Epithelial cell of esophagus (primary cell): ENCODE data around the gene DNAJC7.

ENCODE experiments used
- DNase-seq: peaks from one replicate; pipeline ENCODE4 v3.0.0; 2010; ENCODE audit warnings: low read depth
- H3K4me3 ChIP-seq: 2 replicates; pipeline ENCODE4 v1.5.1; 2011; ENCODE audit warnings: mild to moderate bottlenecking, low read length, control low read depth
- TF ChIP-seq, protein P1 (sequence below): IDR thresholded peaks from 2 replicates; pipeline ENCODE4 v1.5.1; 2011; ENCODE audit warnings: low read depth, mild to moderate bottlenecking, low read length, control low read depth, inconsistent platforms; ENCODE audit not compliant: insufficient read depth; ENCODE audit errors: missing control alignments

DNAJC7 gene

DNA sequence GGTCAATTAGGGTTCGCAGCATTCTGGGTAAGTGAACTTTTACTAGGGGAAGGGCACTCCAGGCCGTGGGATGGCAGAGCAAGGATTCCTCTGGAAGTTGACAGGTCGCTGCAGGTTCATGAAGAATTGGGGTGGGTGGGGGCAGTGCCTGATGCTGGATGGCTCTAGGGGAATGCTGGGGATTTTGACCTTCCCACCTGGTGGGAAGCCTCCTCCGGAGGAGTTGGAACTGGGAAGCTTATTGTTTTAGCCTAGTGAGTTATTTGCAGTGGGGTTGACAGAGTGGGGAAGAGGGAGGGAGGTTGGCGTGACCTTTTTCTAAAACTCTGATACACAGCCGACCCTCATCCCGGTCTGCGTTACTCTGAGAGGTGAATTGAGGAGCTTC lies 33.8 kb upstream of the DNAJC7 start:
- peak overlapping the region; percentile 42 for H3K4me3 ChIP-seq
- no peak for DNase-seq
- TF ChIP-seq, protein P1, sequence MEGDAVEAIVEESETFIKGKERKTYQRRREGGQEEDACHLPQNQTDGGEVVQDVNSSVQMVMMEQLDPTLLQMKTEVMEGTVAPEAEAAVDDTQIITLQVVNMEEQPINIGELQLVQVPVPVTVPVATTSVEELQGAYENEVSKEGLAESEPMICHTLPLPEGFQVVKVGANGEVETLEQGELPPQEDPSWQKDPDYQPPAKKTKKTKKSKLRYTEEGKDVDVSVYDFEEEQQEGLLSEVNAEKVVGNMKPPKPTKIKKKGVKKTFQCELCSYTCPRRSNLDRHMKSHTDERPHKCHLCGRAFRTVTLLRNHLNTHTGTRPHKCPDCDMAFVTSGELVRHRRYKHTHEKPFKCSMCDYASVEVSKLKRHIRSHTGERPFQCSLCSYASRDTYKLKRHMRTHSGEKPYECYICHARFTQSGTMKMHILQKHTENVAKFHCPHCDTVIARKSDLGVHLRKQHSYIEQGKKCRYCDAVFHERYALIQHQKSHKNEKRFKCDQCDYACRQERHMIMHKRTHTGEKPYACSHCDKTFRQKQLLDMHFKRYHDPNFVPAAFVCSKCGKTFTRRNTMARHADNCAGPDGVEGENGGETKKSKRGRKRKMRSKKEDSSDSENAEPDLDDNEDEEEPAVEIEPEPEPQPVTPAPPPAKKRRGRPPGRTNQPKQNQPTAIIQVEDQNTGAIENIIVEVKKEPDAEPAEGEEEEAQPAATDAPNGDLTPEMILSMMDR, result no peak

DNA sequence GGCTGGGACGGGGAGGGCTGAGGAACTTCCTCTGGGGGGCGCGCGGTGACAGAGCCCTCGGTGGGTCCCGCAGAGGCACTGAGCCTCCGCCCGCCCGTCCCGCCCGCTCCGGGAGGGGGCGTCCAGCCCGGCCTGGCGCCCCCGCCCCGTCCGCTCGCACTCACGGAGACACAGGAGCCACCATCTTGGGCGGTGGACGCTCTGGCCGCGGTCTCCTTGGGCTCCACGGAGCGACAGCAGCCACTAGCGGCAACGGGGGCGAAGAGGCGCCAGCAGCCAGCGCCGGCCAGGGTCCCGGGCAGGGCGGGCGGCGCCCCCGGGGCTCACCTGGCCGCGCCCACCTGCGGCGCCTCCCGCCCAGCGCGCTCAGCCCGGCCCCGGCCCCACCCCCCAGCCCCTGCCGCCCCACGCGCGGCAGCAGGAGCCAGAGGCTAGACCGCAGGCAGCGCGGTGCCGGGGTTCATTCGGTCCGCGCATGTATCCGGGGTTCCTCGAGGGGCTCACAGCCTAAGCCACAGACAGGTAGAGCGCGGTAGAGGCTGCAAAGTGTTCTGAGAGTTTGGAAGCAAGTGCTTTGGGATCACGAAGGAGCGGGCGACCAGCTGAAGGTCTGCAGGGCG lies 33.3 kb upstream of the DNAJC7 start, which contains the start of gene C17orf113:
Gene C17orf113, minus strand, starts transcription at position 209 of the 620 bp plus-strand sequence. CDS start 7,225 bp downstream, outside the sequence.
- DNase-seq, result peak; percentile 36
- TF ChIP-seq, protein P1, result no peak
- H3K4me3 ChIP-seq, result peak within 1 kb of the TSS; percentile 59

DNA sequence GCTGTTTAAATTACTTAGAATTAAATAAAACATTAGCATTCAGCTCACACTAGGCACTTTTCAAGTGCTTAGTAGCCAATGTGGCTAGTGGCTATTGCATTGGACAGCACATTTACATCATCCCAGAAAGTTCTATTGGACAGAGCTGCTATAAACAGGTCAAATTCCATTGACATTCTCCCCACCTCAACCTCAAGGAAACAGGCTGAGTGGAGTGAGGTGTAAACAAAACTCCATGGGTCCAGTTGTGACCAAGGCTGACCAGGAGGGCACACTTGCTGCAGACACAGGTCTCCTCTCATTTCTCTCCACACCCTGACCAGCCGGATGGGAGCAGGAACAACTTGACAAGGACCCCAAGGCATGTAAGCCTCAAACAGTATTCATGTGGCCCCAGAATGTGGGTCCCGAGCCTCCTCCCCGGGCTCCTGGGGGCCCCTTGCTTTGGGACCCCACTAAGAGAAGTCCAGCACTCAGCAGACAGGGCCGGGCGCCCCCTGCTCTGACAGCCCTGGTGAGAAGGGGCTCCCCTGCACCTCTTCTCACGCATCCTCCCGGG lies 32.7 kb upstream of the DNAJC7 start:
- TF ChIP-seq, protein P1, result no peak
- H3K4me3 ChIP-seq, result peak overlapping the region; percentile 59
- DNase-seq, result no peak

DNA sequence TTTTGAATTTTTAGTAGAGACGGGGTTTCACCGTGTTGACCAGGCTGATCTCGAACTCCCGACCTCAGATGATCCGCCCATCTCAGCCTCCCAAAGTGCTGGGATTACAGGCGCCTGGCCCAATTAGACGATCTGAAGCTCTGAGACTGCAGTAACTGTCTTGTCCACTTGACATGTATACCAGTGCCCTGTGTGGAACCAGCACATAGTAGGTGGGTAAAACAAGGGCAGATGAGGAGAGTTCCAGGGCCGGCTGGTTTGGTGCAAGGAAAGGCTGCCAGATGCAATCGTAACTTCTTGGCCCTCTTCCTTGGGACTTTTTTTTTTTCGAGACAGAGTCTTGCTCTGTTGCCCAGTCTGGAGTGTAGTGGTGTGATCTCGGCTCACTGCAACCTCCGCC lies 30.1 kb upstream of the DNAJC7 start:
- TF ChIP-seq, protein P1, result no peak
- no peak overlapping the region for H3K4me3 ChIP-seq
- DNase-seq, result no peak

DNA sequence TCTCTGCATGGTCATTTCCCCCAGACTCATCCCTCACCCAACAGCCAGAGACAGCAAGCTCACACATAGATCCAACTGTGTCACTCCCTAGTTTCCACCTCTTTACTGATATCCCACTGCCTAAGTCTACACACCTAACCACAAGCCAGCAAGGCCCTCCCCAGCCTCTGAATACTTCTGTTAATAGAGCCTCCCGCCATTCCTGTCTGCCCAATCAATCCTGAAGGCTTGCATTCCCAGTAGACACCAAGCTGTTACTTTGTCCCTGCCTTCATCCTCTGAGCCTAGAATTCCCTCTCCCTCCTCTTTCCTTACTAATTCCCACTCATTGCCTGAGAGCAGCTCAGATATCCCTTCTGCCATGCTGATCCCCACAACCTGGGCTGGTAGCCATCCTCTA lies 28.5 kb upstream of the DNAJC7 start:
- no peak for DNase-seq
- no peak overlapping the region for H3K4me3 ChIP-seq
- TF ChIP-seq, protein P1, result no peak

DNA sequence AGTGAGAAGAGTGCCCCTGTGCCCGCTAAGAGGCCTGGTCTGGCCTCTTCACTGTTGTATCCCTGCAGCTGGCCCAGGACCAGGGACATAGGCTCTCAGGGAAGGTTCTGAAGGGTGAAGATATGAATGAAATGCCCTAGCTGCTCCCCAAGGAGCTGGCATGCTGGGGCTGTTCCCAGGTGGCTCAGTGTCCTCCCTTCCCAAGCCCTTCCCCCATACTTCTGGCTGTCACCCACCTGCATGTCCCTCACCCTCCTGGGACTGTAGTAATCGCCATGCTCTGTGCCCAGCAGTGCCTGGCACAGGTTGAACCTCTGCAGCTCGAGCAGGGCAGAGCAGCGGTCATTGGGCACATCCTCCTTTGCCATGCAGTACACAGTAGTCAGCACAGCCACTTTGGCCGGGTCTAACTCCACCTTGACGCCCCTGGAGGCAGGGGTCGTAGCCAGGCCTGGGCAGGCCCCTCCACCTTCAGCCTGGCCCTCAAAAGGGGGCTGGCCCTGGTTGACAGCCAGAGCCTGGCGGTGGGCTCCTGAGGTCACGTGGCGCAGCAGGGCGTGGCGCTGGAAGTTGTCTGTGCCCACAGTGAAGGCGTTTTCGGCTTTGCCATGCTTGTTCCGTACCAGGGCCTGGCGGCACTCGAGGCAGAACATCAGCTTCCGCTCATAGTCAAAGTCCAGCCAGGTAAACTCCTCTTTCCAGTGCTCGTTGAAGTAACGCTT lies 25.5 kb upstream of the DNAJC7 start:
- TF ChIP-seq, protein P1, result no peak
- no peak for DNase-seq
- H3K4me3 ChIP-seq, result no peak overlapping the region
